DOHH2 (cell line): ENCODE results near the gene TBATA.

Source experiments
- H3F3A ChIP-seq: fragments of 200-600 bp; sonication (generic), shearing (Covaris generic); 2 replicates; pipeline ENCODE4 v1.6.0; 2016; ENCODE audit warnings: antibody characterized with exemption, mild to moderate bottlenecking; ENCODE audit not compliant: control insufficient read depth, insufficient read depth
- H3K27ac ChIP-seq: fragments of 200-600 bp; sonication (generic); 2 replicates; pipeline ENCODE4 v1.5.1; 2014; ENCODE audit warnings: low read depth, mild to moderate bottlenecking, low read length, moderate library complexity
- H3K27me3 ChIP-seq: fragments of 200-600 bp; sonication (generic); 2 replicates; pipeline ENCODE4 v1.6.1; 2014; ENCODE audit warnings: mild to moderate bottlenecking, low read length, mixed read lengths; ENCODE audit not compliant: control insufficient read depth
- H3K36me3 ChIP-seq: fragments of 200-600 bp; sonication (generic); 2 replicates; pipeline ENCODE4 v1.6.1; 2014; ENCODE audit warnings: mild to moderate bottlenecking, low read length, moderate library complexity, mixed read lengths; ENCODE audit not compliant: control insufficient read depth
- H3K4me1 ChIP-seq: fragments of 200-600 bp; sonication (generic); 2 replicates; pipeline ENCODE4 v1.6.1; 2014; ENCODE audit warnings: mild to moderate bottlenecking, low read length, mixed read lengths; ENCODE audit not compliant: control insufficient read depth
- H3K4me2 ChIP-seq: fragments of 200-600 bp; sonication (generic); 2 replicates; pipeline ENCODE4 v1.6.0; 2014; ENCODE audit warnings: mild to moderate bottlenecking, low read length, moderate library complexity
- H3K4me3 ChIP-seq: fragments of 200-600 bp; sonication (generic); 2 replicates; pipeline ENCODE4 v1.5.1; 2014; ENCODE audit warnings: mild to moderate bottlenecking, low read length, mixed read lengths
- H3K79me2 ChIP-seq: fragments of 200-600 bp; sonication (generic); 2 replicates; pipeline ENCODE4 v1.6.1; 2014; ENCODE audit warnings: mild to moderate bottlenecking, low read length, mixed read lengths; ENCODE audit not compliant: control insufficient read depth
- H3K9me2 ChIP-seq: fragments of 200-600 bp; sonication (generic); replicated peaks from 2 replicates; pipeline ENCODE4 v1.6.1; 2014; ENCODE audit warnings: mild to moderate bottlenecking, low read length, mixed read lengths; ENCODE audit not compliant: control insufficient read depth
- H3K9me3 ChIP-seq: fragments of 200-600 bp; sonication (generic); 2 replicates; pipeline ENCODE4 v1.6.1; 2014; ENCODE audit warnings: antibody characterized with exemption, low read length, mixed read lengths; ENCODE audit not compliant: control insufficient read depth, insufficient read depth
- H4K20me1 ChIP-seq: fragments of 200-600 bp; sonication (generic); 2 replicates; pipeline ENCODE4 v1.6.0; 2014; ENCODE audit warnings: low read depth, mild to moderate bottlenecking, antibody characterized with exemption, low read length, moderate library complexity; ENCODE audit not compliant: control insufficient read depth, insufficient read depth
- CTCF ChIP-seq: fragments of 200-600 bp; sonication (generic); IDR thresholded peaks from one replicate; pipeline ENCODE4 v1.5.1; 2014; ENCODE audit warnings: antibody characterized with exemption, mild to moderate bottlenecking, low read depth, low read length; ENCODE audit not compliant: poor library complexity, severe bottlenecking
- EZH2phosphoT487 ChIP-seq: fragments of 200-600 bp; sonication (generic); IDR thresholded peaks from 2 replicates; pipeline ENCODE4 v1.6.1; 2017; ENCODE audit warnings: borderline replicate concordance, mild to moderate bottlenecking, antibody characterized with exemption, low read length, moderate library complexity, mixed read lengths

Gene TBATA

GRCh38 chr10:70827086-70827757 lies 42.0 kb upstream of the TBATA start:
- Histone ChIP-seq H3K27ac (no peak overlapping the region), H3K9me3 (no peaks in the 10 kb centered on the region), H3K4me3 (no peak overlapping the region), H3K9me2 (no peaks in the 10 kb centered on the region), H3K4me2 (no peak overlapping the region), H3K4me1 (peaks cover 5% of the 10 kb centered on the region), H4K20me1 (no peaks in the 10 kb centered on the region), H3F3A (no peaks in the 10 kb centered on the region), H3K36me3 (no peaks in the 10 kb centered on the region), H3K27me3 (no peaks in the 10 kb centered on the region), H3K79me2 (no peaks in the 10 kb centered on the region)
- TF ChIP-seq CTCF (no peak), EZH2phosphoT487 (no peak)

- H3K4me2 ChIP-seq = no peak overlapping the region
- no peak for TF ChIP-seq CTCF
- no peak for TF ChIP-seq EZH2phosphoT487
Observed at GRCh38 chr10:70822076-70822820, 37.1 kb upstream of the TBATA start.

GRCh38 chr10:70820976-70821750 lies 36.0 kb upstream of the TBATA start:
- peaks cover 7% of the 10 kb centered on the region for H3K79me2 ChIP-seq
- H3F3A ChIP-seq = 0 out of 2 replicates have a peak, but pooled peaks cover 2% of the 10 kb centered on the region
- H3K4me3 ChIP-seq = no peak overlapping the region
- H3K27ac ChIP-seq = no peak overlapping the region
- H3K9me3 ChIP-seq = no peaks in the 10 kb centered on the region
- peaks cover 7% of the 10 kb centered on the region; the same call in 1 of the 2 replicates for H3K36me3 ChIP-seq
- H4K20me1 ChIP-seq = no peaks in the 10 kb centered on the region
- TF ChIP-seq EZH2phosphoT487 (no peak), CTCF (no peak)
- no peak overlapping the region for H3K4me2 ChIP-seq
- H3K9me2 ChIP-seq = no peaks in the 10 kb centered on the region
- peaks cover 11% of the 10 kb centered on the region for H3K4me1 ChIP-seq
- no peaks in the 10 kb centered on the region for H3K27me3 ChIP-seq

More at GRCh38 chr10:70822076-70822820, 37.1 kb upstream of the TBATA start:
- Histone ChIP-seq H3K4me3 (no peak overlapping the region), H3K79me2 (no peaks in the 10 kb centered on the region), H4K20me1 (no peaks in the 10 kb centered on the region), H3K36me3 (peaks cover 7% of the 10 kb centered on the region; the same call in 1 of the 2 replicates), H3K27ac (no peak overlapping the region), H3F3A (0 out of 2 replicates have a peak, but pooled peaks cover 2% of the 10 kb centered on the region), H3K27me3 (no peaks in the 10 kb centered on the region), H3K4me1 (peaks cover 5% of the 10 kb centered on the region), H3K9me3 (no peaks in the 10 kb centered on the region), H3K9me2 (no peaks in the 10 kb centered on the region)
